ENCODE results near the gene LAMC3. TPM values are rescaled to one million over a fixed set of nuclear protein-coding genes. Genes with fewer than 3 reads are reported as not detected.

Gene LAMC3
- polyA plus RNA-seq, 1 of the 3 experiments (the other 2 are of a cell fraction), result 0.07 TPM

- no peak overlapping the region for H3K4me2 ChIP-seq
- H3K9ac ChIP-seq, result no peak overlapping the region
- no peak for TF ChIP-seq MAX (IDR thresholded peaks at IDR 0.05; ENCODE audit: low read depth)
- no peak for TF ChIP-seq TAF1 (IDR thresholded peaks at IDR 0.05; ENCODE audit: borderline replicate concordance, low read depth, low read length)
- no peak for TF ChIP-seq MXI1 (IDR thresholded peaks at IDR 0.05; ENCODE audit: low read depth, low read length)
- TF ChIP-seq CHD2 (IDR thresholded peaks at IDR 0.05; ENCODE audit: low read length, partially characterized antibody), result no peak
- no peak for TF ChIP-seq NFIC (IDR thresholded peaks at IDR 0.05; ENCODE audit: borderline replicate concordance)
- no peak for TF ChIP-seq ZBTB33 (IDR thresholded peaks at IDR 0.05; ENCODE audit: borderline replicate concordance, low read depth)
- no peaks in the 10 kb centered on the region for H3F3A ChIP-seq (replicated peaks; ENCODE audit: insufficient read depth)
- H3K36me3 ChIP-seq (replicated peaks in 1 of 2; ENCODE audit: control insufficient read depth in 1 of 2, insufficient read depth in 2 of 2, low read length in 1 of 2), result no peaks in the 10 kb centered on the region
- no peaks in the 10 kb centered on the region for H4K20me1 ChIP-seq (ENCODE audit: insufficient read depth)
- H2AFZ ChIP-seq (ENCODE audit: low read depth), result no peak overlapping the region
- WGBS (ENCODE audit: low lambda C conversion rate), result 59% methylated on average over 10 of the region's 11 CpGs
- peaks cover 14% of the 10 kb centered on the region; the same call in 1 of the 2 replicates for H3K27me3 ChIP-seq (ENCODE audit: insufficient read depth)
- ChIA-PET CTCF (interaction anchor here (0.8 to 3.7 kb wide), 2 partner anchors 16 to 25 kb away, joined by 4 to 15 read pairs; no protein-coding TSS in a partner anchor), POLR2A (no interaction called here)
- DNase-seq, result no peak
- no peaks in the 10 kb centered on the region for H3K9me2 ChIP-seq
- H3K27ac ChIP-seq (ENCODE audit: low read depth in 2 of 2, low read length in 1 of 2), result no peak overlapping the region
- no peak overlapping the region for H3K4me3 ChIP-seq (ENCODE audit: low read depth in 2 of 2, low read length in 1 of 2)
- no peaks in the 10 kb centered on the region for H3K9me3 ChIP-seq
- no peaks in the 10 kb centered on the region; a peak in 1 of 4 replicates for H3K4me1 ChIP-seq (ENCODE audit: control insufficient read depth in 1 of 2, insufficient read depth in 2 of 2, low read depth in 1 of 2, low read length in 1 of 2)
- no peaks in the 10 kb centered on the region for H3K79me2 ChIP-seq (ENCODE audit: insufficient read depth)
These were observed 74.0 kb downstream of the LAMC3 start for GRCh38 chr9:131082774-131083512.

GRCh38 chr9:131084661-131085369 lies 75.8 kb downstream of the LAMC3 start:
- Histone ChIP-seq H3K4me1 (ENCODE audit: control insufficient read depth in 1 of 2, insufficient read depth in 2 of 2, low read depth in 1 of 2, low read length in 1 of 2) (no peaks in the 10 kb centered on the region; a peak in 1 of 4 replicates), H3K27me3 (ENCODE audit: insufficient read depth) (peaks cover 14% of the 10 kb centered on the region; the same call in 1 of the 2 replicates)

More at GRCh38 chr9:131084661-131085369, 75.8 kb downstream of the LAMC3 start:
- 63% methylated on average over 8 of the region's 8 CpGs for WGBS (ENCODE audit: low lambda C conversion rate)
- Histone ChIP-seq H3K36me3 (replicated peaks in 1 of 2; ENCODE audit: control insufficient read depth in 1 of 2, insufficient read depth in 2 of 2, low read length in 1 of 2) (no peaks in the 10 kb centered on the region), H3K27ac (ENCODE audit: low read depth in 2 of 2, low read length in 1 of 2) (no peak overlapping the region), H3K4me2 (no peak overlapping the region), H3K9me2 (no peaks in the 10 kb centered on the region), H3K4me3 (ENCODE audit: low read depth in 2 of 2, low read length in 1 of 2) (no peak overlapping the region), H3K9me3 (no peaks in the 10 kb centered on the region), H3K79me2 (ENCODE audit: insufficient read depth) (no peaks in the 10 kb centered on the region), H4K20me1 (ENCODE audit: insufficient read depth) (no peaks in the 10 kb centered on the region), H3F3A (replicated peaks; ENCODE audit: insufficient read depth) (no peaks in the 10 kb centered on the region), H3K9ac (no peak overlapping the region), H2AFZ (ENCODE audit: low read depth) (no peak overlapping the region)
- ChIA-PET CTCF (interaction anchor here (0.9 to 3.7 kb wide), 3 partner anchors 10 to 27 kb away, joined by 4 to 15 read pairs (median 6); no protein-coding TSS in a partner anchor), POLR2A (no interaction called here)
- TF ChIP-seq MEF2A (IDR thresholded peaks at IDR 0.05; ENCODE audit: borderline replicate concordance, low read depth), result no peak
- TF ChIP-seq FOXJ3 (CRISPR knock-in tag; IDR thresholded peaks at IDR 0.05), result no peak
- TF ChIP-seq NRF1 (IDR thresholded peaks at IDR 0.05; ENCODE audit: low read depth, low read length), result no peak
- TF ChIP-seq EZH2phosphoT487 (IDR thresholded peaks at IDR 0.05; ENCODE audit: borderline replicate concordance, low read depth), result no peak
- no peak for TF ChIP-seq EP300 (IDR thresholded peaks at IDR 0.05; ENCODE audit: borderline replicate concordance in 1 of 2, low read depth in 1 of 2, low read length in 1 of 2)
- no peak for TF ChIP-seq NFIC (IDR thresholded peaks at IDR 0.05; ENCODE audit: borderline replicate concordance)
- TF ChIP-seq USF2 (IDR thresholded peaks at IDR 0.05; ENCODE audit: borderline replicate concordance, low read depth, low read length), result no peak
- no peak for TF ChIP-seq YY1 (IDR thresholded peaks at IDR 0.05; ENCODE audit: low read depth)
- no peak for TF ChIP-seq SMC3 (IDR thresholded peaks at IDR 0.05; ENCODE audit: low read depth, low read length)
- no peak for TF ChIP-seq RCOR1 (IDR thresholded peaks at IDR 0.05; ENCODE audit: low read length)
- no peak for TF ChIP-seq TAF1 (IDR thresholded peaks at IDR 0.05; ENCODE audit: borderline replicate concordance, low read depth, low read length)
- TF ChIP-seq CHD2 (IDR thresholded peaks at IDR 0.05; ENCODE audit: low read length, partially characterized antibody), result no peak
- no peak for TF ChIP-seq GATA2 (CRISPR knock-in tag; IDR thresholded peaks at IDR 0.05)
- TF ChIP-seq RAD21 (IDR thresholded peaks at IDR 0.05; ENCODE audit: low read length), result no peak
- TF ChIP-seq IRF3 (IDR thresholded peaks at IDR 0.05; ENCODE audit: low read depth, low read length), result no peak
- no peak for DNase-seq

Measured in SK-N-SH (cell line).